Transverse colon (tissue), 4 donors: ENCODE measurements around the gene LRRC4C. TPM values are rescaled to one million over a fixed set of nuclear protein-coding genes. Genes with fewer than 3 reads are reported as not detected.

Experiments used
- DNase-seq: peaks from one replicate; pipeline ENCODE4 v3.0.0-alpha.2; 2019
- H3K27ac ChIP-seq, 4 donors: fragments of 200-600 bp; sonication (generic); 2 replicates each; pipeline ENCODE4 v1.5.1; 2016 to 2018; ENCODE audit warnings: inconsistent platforms in 4 of 4
- H3K27me3 ChIP-seq: fragments of 200-600 bp; sonication (generic); 2 replicates; pipeline ENCODE4 v1.5.1; 2017; ENCODE audit warnings: inconsistent platforms
- H3K36me3 ChIP-seq, 4 donors: fragments of 200-600 bp; sonication (generic); 2 replicates each; pipeline ENCODE4 v1.5.1; 2017 to 2019; ENCODE audit warnings: inconsistent platforms in 4 of 4
- H3K4me1 ChIP-seq, 4 donors: fragments of 200-600 bp; sonication (generic); 2 replicates each; pipeline ENCODE4 v1.5.1; 2017 to 2020; ENCODE audit warnings: inconsistent platforms in 4 of 4
- H3K4me3 ChIP-seq, 4 donors: fragments of 200-600 bp; sonication (generic); 1 replicate in 1 of 4; 2 replicates in 3 of 4; pipeline versions ENCODE4 v1.5.1 to v1.6.1; 2017 to 2019; ENCODE audit warnings: inconsistent platforms in 4 of 4
- H3K9me3 ChIP-seq, 2 donors: fragments of 200-600 bp; sonication (generic); 2 replicates each; pipeline ENCODE4 v1.5.1; 2017 to 2019; ENCODE audit warnings: inconsistent platforms in 2 of 2
- EP300 ChIP-seq: sonication (generic); formaldehyde crosslinking; IDR thresholded peaks from one replicate; pipeline ENCODE4 v1.6.1; 2017; ENCODE audit warnings: antibody characterized with exemption, low read depth
- POLR2A ChIP-seq: fragments of 450-650 bp; IDR thresholded peaks from one replicate; pipeline ENCODE4 v1.6.1; 2016; ENCODE audit warnings: antibody characterized with exemption, mild to moderate bottlenecking, moderate library complexity
- POLR2AphosphoS5 ChIP-seq, 3 donors: sonication (generic); formaldehyde crosslinking; IDR thresholded peaks; one replicate each; pipeline ENCODE4 v1.6.1; 2016; ENCODE audit warnings: antibody characterized with exemption in 3 of 3
- WGBS, 2 donors: methylation state at CpG; one replicate each; pipeline ENCODE4 v1.1.5; 2018; ENCODE audit warnings: low coverage in 1 of 2; 5-methylcytosine and 5-hydroxymethylcytosine counted together
- in situ Hi-C, 4 donors: fragments of 200-750 bp; cut with MboI; loops; one replicate each; pipeline versions ENCODE4 v1.15.0 to v1.15.1; 2017; ENCODE audit warnings: low sequenced_read_pairs in 3 of 4, low pct_ligation_motif_present in 1 of 4, low pct_unique_long_range_greater_than_20kb in 1 of 4
- intact Hi-C: fragments of 100-400 bp; cut with DNase I; formaldehyde crosslinking; loops from one replicate; pipeline ENCODE4 v1.15.1; 2023; ENCODE audit warnings: low total_unique reads
- total RNA-seq, 4 donors: library from RNA; depleted of rRNA; stranded (reverse); fragments of >200 nt; gene quantifications; one replicate each; pipeline ENCODE4 v1.1.0, GENCODE V29; 2016
- TF ChIP-seq, protein P1 (sequence below), 5 experiments: fragments of 200-600 bp in 3 of 5; fragments of 450-650 bp in 2 of 5; sonication (generic) in 3 of 5; IDR thresholded peaks; 1 replicate in 2 of 5; 2 replicates in 3 of 5; pipeline ENCODE4 v1.5.1; 2016 to 2017; ENCODE audit warnings: antibody characterized with exemption in 5 of 5, inconsistent platforms in 3 of 5, mild to moderate bottlenecking in 2 of 5, moderate library complexity in 1 of 5

The LRRC4C gene
- total RNA-seq, 4 donors from 2014 or later, result 0.55 to 1.9 (median 0.64) TPM; not detected in 1

DNA sequence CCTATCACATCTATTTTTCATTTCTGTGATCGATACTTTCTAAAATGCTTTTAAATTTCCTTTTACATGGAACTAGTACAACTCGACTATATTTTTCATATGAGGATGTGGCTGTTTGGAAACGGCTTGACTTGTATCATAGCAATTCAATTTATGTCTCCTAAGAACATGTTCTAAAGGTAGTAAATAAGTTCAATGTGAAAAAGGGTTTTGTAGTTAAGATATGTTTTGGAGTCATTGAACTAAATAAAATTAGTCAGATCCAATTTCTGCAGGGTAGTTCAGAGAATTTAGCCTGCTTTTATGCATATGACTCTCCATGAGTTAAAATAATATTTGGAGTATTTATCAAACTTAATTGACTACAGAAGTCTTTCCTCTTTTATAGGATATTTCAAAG, 1121.4 kb downstream of the LRRC4C start:
- no peaks in the 10 kb centered on the region for H3K4me1 ChIP-seq
- H3K9me3 ChIP-seq, result no peaks in the 10 kb centered on the region
- H3K36me3 ChIP-seq, result no peaks in the 10 kb centered on the region
- H3K27ac ChIP-seq, result no peak overlapping the region
- 82 to 83% methylated on average over 3 of the region's 3 CpGs for WGBS, 2 donors
- intact Hi-C loops, result no loop called here
- H3K27me3 ChIP-seq, result no peaks in the 10 kb centered on the region
- in situ Hi-C loops, result no loop called here
- TF ChIP-seq POLR2A (no peak), EP300 (no peak), POLR2AphosphoS5 (IDR thresholded peaks at IDR 0.05) (no peak)
- TF ChIP-seq, protein P1, sequence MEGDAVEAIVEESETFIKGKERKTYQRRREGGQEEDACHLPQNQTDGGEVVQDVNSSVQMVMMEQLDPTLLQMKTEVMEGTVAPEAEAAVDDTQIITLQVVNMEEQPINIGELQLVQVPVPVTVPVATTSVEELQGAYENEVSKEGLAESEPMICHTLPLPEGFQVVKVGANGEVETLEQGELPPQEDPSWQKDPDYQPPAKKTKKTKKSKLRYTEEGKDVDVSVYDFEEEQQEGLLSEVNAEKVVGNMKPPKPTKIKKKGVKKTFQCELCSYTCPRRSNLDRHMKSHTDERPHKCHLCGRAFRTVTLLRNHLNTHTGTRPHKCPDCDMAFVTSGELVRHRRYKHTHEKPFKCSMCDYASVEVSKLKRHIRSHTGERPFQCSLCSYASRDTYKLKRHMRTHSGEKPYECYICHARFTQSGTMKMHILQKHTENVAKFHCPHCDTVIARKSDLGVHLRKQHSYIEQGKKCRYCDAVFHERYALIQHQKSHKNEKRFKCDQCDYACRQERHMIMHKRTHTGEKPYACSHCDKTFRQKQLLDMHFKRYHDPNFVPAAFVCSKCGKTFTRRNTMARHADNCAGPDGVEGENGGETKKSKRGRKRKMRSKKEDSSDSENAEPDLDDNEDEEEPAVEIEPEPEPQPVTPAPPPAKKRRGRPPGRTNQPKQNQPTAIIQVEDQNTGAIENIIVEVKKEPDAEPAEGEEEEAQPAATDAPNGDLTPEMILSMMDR (IDR thresholded peaks at IDR 0.05), result no peak
- H3K4me3 ChIP-seq, result no peak overlapping the region
- no peak for DNase-seq

DNA sequence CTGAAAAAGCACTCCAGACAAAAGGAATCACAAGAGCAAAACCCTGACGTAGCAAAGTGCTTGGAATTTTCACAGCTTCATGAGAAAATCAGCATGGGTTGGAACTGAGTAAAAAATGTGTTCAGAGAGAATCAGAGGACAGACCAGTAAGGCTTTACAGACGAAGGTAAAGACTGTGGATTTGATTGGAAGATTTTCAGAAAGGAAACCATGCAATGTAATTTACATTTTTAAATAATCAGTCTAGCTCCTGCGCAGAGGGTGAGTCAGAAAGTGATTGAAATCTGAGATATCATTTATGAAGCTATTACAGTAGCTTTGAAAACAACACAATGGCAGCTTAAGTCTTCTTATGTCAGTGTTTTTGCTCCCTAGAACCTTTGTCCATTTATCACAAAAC, 1122.3 kb downstream of the LRRC4C start:
- H3K27me3 ChIP-seq, result no peaks in the 10 kb centered on the region
- H3K36me3 ChIP-seq, result no peaks in the 10 kb centered on the region
- intact Hi-C loops (no loop called here), in situ Hi-C loops (no loop called here)
- WGBS, 2 donors, result 59 to 67% methylated on average over 3 of the region's 3 CpGs
- DNase-seq, result no peak
- H3K9me3 ChIP-seq, result no peaks in the 10 kb centered on the region
- no peak for TF ChIP-seq EP300
- no peak for TF ChIP-seq POLR2A
- TF ChIP-seq, protein P1 (IDR thresholded peaks at IDR 0.05), result no peak
- TF ChIP-seq POLR2AphosphoS5 (IDR thresholded peaks at IDR 0.05), result no peak
- H3K4me3 ChIP-seq, result no peak overlapping the region
- no peak overlapping the region for H3K27ac ChIP-seq
- H3K4me1 ChIP-seq, result no peaks in the 10 kb centered on the region

DNA sequence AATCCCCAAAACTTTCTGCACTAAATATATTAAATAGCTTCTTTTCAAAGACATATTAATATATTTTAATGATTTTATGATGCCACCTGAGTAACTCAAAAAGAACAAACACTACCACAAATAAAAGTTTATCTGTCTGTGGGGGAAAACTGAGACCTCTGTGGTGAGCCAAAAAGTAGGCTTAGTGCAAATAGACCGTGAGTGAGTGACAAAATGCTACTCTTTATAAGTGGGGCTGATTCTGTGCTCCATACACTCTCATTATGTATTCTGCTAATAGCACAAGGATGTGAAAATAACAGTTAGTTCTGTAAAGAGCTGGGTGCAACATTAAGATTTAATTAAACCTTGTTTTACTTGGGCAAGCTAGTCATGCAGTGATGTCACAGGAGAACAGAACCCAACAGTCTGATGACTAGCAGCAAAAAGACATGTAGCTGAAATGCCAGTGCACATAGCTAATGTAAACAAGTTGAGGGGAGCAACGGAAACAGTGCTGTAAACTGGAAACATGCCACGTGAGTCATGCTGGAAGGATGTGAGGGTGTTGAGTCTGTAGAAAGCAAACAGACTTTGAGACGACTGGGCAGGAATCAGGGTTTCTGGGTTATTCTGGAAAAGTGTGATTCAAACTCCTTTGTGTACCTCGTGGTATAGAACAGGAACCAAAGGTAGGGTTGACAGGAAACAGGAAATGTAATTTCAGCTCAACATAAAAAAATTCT, 1130.4 kb downstream of the LRRC4C start:
- in situ Hi-C loops (no loop called here), intact Hi-C loops (no loop called here)
- H3K27ac ChIP-seq, result peak overlapping the region in 2 of 4 donors; percentile 47 to 52
- H3K36me3 ChIP-seq, result no peaks in the 10 kb centered on the region
- 6 to 11% methylated on average over 5 of the region's 5 CpGs for WGBS, 2 donors
- H3K9me3 ChIP-seq, result no peaks in the 10 kb centered on the region
- H3K4me1 ChIP-seq, result peaks cover 0 to 7% (median 4%) of the 10 kb centered on the region in 4 donors
- no peak overlapping the region for H3K4me3 ChIP-seq
- H3K27me3 ChIP-seq, result no peaks in the 10 kb centered on the region
- TF ChIP-seq, protein P1 (IDR thresholded peaks at IDR 0.05), result no peak
- TF ChIP-seq POLR2AphosphoS5 (IDR thresholded peaks at IDR 0.05) (peak; percentile 40 to 83 (median 81)), EP300 (peak; percentile 56), POLR2A (no peak)
- peak; percentile 21 for DNase-seq

DNA sequence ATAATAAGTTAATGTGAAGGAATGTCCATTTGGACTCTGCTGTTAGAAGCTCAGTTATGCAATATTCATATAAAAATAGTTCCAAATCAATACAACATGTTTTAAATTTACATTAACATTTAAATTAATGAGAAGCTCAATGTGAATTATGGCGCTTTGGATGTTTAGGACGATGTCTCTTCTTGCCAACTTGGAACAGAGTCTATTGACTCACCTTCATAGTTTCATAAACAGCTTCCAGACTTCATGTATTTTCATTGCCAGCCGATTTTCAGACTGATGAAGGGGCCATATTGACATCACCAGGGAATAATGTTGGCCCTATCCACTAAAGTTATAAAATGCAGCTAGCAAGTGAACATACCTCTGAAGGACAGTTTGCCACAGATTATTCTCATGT, 1136.2 kb downstream of the LRRC4C start:
- in situ Hi-C loops, result no loop called here

More for the DNA sequence above, 1136.2 kb downstream of the LRRC4C start:
- no peaks in the 10 kb centered on the region for H3K4me1 ChIP-seq
- no peaks in the 10 kb centered on the region for H3K36me3 ChIP-seq
- TF ChIP-seq POLR2A, result no peak
- TF ChIP-seq POLR2AphosphoS5 (IDR thresholded peaks at IDR 0.05), result no peak
- TF ChIP-seq EP300, result no peak
- TF ChIP-seq, protein P1 (IDR thresholded peaks at IDR 0.05), result no peak
- no peak overlapping the region for H3K4me3 ChIP-seq
- intact Hi-C loops, result no loop called here
- no peak for DNase-seq
- H3K27ac ChIP-seq, result no peak overlapping the region
- 84 to 86% methylated on average over 3 of the region's 3 CpGs for WGBS, 2 donors
- no peaks in the 10 kb centered on the region for H3K9me3 ChIP-seq
- H3K27me3 ChIP-seq, result no peaks in the 10 kb centered on the region
